ENCODE data around the gene SLC16A10. TPM values are rescaled to one million over a fixed set of nuclear protein-coding genes. Genes with fewer than 3 reads are reported as not detected.

SLC16A10 gene
- total RNA-seq, 4 donors from 2014 or later, result 1.5 to 8.9 (median 4.2) TPM

DNA sequence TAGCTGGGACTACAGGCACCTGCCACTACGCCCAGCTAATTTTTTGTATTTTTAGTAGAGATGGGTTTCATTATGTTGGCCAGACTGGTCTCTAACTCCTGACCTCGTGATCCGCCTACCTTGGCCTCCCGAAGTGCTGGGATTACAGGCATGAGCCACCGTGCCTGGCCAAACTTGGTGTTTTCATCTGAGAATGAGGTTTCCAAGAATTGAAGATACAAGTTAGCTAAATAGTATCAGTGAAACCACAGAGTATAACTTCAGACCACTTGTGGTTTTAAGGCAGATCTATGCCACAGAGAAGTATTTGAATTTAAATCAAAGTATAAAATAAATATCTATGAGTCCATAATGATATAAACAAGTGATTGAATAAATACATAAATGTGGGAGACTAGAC lies 70.1 kb downstream of the SLC16A10 start:
- 73 to 79% methylated on average over 5 of the region's 5 CpGs for WGBS, 2 donors (ENCODE audit: low coverage in 1 of 2)
- Histone ChIP-seq H3K4me1 (no peaks in the 10 kb centered on the region), H3K27me3 (no peaks in the 10 kb centered on the region), H3K4me3 (no peak overlapping the region), H3K36me3 (no peaks in the 10 kb centered on the region), H3K27ac (no peak overlapping the region), H3K9me3 (peaks cover 4 to 5% of the 10 kb centered on the region in 2 donors)
- TF ChIP-seq EP300 (IDR thresholded peaks at IDR 0.05; ENCODE audit: low read depth), result no peak
- TF ChIP-seq, protein P1, sequence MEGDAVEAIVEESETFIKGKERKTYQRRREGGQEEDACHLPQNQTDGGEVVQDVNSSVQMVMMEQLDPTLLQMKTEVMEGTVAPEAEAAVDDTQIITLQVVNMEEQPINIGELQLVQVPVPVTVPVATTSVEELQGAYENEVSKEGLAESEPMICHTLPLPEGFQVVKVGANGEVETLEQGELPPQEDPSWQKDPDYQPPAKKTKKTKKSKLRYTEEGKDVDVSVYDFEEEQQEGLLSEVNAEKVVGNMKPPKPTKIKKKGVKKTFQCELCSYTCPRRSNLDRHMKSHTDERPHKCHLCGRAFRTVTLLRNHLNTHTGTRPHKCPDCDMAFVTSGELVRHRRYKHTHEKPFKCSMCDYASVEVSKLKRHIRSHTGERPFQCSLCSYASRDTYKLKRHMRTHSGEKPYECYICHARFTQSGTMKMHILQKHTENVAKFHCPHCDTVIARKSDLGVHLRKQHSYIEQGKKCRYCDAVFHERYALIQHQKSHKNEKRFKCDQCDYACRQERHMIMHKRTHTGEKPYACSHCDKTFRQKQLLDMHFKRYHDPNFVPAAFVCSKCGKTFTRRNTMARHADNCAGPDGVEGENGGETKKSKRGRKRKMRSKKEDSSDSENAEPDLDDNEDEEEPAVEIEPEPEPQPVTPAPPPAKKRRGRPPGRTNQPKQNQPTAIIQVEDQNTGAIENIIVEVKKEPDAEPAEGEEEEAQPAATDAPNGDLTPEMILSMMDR (IDR thresholded peaks at IDR 0.05), result no peak
- TF ChIP-seq POLR2AphosphoS5 (IDR thresholded peaks at IDR 0.05), result no peak
- no peak for TF ChIP-seq POLR2A (IDR thresholded peaks at IDR 0.05)
- intact Hi-C loops (cut with DNase I; ENCODE audit: low total_unique reads) (no loop called here), in situ Hi-C loops (cut with MboI; ENCODE audit: low pct_ligation_motif_present in 1 of 4, low pct_unique_long_range_greater_than_20kb in 1 of 4, low sequenced_read_pairs in 3 of 4) (no loop called here)
- no peak for DNase-seq

DNA sequence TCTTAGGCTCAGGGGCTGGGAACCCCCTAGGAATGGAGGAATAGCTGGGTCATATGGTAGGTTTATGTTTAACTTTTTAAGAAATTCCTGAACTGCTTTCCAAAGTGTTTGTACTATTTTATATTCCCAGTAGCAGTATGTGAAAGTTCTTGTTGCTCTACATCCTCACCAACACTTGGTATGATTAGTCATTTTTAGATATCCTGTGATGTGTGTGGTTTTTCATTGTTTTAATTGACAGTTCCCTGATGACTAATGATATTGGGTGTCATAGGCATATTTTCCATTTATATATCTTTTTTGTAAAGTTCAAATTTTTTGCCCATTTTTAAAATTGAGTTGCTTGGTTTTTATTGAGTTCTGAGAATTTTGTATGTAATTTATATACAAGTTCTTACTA lies 72.3 kb downstream of the SLC16A10 start:
- intact Hi-C loops (cut with DNase I; ENCODE audit: low total_unique reads) (no loop called here), in situ Hi-C loops (cut with MboI; ENCODE audit: low pct_ligation_motif_present in 1 of 4, low pct_unique_long_range_greater_than_20kb in 1 of 4, low sequenced_read_pairs in 3 of 4) (no loop called here)
- Histone ChIP-seq H3K4me1 (no peaks in the 10 kb centered on the region), H3K9me3 (peaks cover 7 to 9% of the 10 kb centered on the region in 2 donors), H3K4me3 (no peak overlapping the region), H3K27ac (no peak overlapping the region), H3K36me3 (no peaks in the 10 kb centered on the region), H3K27me3 (no peaks in the 10 kb centered on the region)
- no peak for DNase-seq
- TF ChIP-seq POLR2A (IDR thresholded peaks at IDR 0.05) (no peak), EP300 (IDR thresholded peaks at IDR 0.05; ENCODE audit: low read depth) (no peak), POLR2AphosphoS5 (IDR thresholded peaks at IDR 0.05) (no peak)
- TF ChIP-seq, protein P1 (IDR thresholded peaks at IDR 0.05), result no peak

DNA sequence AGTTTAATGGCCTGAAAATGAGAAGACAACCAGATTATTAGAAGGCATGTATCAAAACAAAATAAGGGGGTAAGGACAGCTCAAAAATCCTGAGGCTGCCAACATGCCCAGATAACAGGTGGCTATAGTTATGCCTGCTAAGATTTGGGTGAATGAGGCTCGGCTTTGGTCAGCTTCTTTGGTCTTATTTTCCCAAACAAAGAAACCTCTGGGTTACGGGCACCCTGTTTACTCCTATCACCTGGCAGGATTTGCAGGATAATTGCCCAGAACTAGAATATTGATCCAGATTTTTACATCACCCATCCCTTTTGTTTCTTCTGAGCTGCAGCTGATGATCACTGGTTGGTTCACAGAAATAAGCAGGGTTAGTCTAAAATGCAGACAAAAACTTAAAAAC lies 74.3 kb downstream of the SLC16A10 start:
- Histone ChIP-seq H3K27me3 (no peaks in the 10 kb centered on the region), H3K9me3 (peaks cover 7 to 9% of the 10 kb centered on the region in 2 donors), H3K36me3 (no peaks in the 10 kb centered on the region), H3K27ac (no peak overlapping the region), H3K4me3 (no peak overlapping the region), H3K4me1 (no peaks in the 10 kb centered on the region)
- DNase-seq, result no peak
- in situ Hi-C loops (cut with MboI; ENCODE audit: low pct_ligation_motif_present in 1 of 4, low pct_unique_long_range_greater_than_20kb in 1 of 4, low sequenced_read_pairs in 3 of 4) (no loop called here), intact Hi-C loops (cut with DNase I; ENCODE audit: low total_unique reads) (no loop called here)
- TF ChIP-seq, protein P1 (IDR thresholded peaks at IDR 0.05), result no peak
- TF ChIP-seq POLR2AphosphoS5 (IDR thresholded peaks at IDR 0.05) (no peak), POLR2A (IDR thresholded peaks at IDR 0.05) (no peak), EP300 (IDR thresholded peaks at IDR 0.05; ENCODE audit: low read depth) (no peak)
- 95 to 100% methylated on average over 2 of the region's 2 CpGs for WGBS, 2 donors (ENCODE audit: low coverage in 1 of 2)

DNA sequence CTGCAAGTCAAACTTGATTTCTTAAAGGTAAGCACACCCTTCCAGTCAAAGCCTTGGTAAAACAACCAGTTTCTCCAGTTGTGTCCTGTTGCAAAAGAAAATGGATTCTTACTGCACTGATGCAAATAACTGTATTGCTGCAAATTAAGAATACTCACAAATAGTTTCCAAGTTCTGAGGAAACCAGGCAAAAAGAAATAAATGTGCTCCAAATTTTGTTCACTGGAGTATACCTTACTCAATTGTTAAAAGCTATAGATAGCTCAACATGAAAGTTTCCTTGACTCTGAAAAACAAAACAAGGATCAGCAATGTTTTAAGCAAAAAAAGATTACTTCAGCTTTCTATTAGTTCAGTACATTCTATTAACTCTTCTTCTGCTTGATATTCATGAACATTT lies 75.2 kb downstream of the SLC16A10 start:
- Histone ChIP-seq H3K4me1 (no peaks in the 10 kb centered on the region), H3K27me3 (no peaks in the 10 kb centered on the region), H3K9me3 (peaks cover 7 to 9% of the 10 kb centered on the region in 2 donors), H3K4me3 (no peak overlapping the region), H3K36me3 (no peaks in the 10 kb centered on the region), H3K27ac (no peak overlapping the region)
- intact Hi-C loops (cut with DNase I; ENCODE audit: low total_unique reads) (no loop called here), in situ Hi-C loops (cut with MboI; ENCODE audit: low pct_ligation_motif_present in 1 of 4, low pct_unique_long_range_greater_than_20kb in 1 of 4, low sequenced_read_pairs in 3 of 4) (no loop called here)
- TF ChIP-seq POLR2AphosphoS5 (IDR thresholded peaks at IDR 0.05), result no peak
- no peak for TF ChIP-seq EP300 (IDR thresholded peaks at IDR 0.05; ENCODE audit: low read depth)
- TF ChIP-seq POLR2A (IDR thresholded peaks at IDR 0.05), result no peak
- TF ChIP-seq, protein P1 (IDR thresholded peaks at IDR 0.05), result no peak
- no peak for DNase-seq
